ENCODE data around the gene CLASRP.
A peak's percentile ranks its signal among the peaks of the same experiment; 100 is the strongest.

The CLASRP gene

DNA sequence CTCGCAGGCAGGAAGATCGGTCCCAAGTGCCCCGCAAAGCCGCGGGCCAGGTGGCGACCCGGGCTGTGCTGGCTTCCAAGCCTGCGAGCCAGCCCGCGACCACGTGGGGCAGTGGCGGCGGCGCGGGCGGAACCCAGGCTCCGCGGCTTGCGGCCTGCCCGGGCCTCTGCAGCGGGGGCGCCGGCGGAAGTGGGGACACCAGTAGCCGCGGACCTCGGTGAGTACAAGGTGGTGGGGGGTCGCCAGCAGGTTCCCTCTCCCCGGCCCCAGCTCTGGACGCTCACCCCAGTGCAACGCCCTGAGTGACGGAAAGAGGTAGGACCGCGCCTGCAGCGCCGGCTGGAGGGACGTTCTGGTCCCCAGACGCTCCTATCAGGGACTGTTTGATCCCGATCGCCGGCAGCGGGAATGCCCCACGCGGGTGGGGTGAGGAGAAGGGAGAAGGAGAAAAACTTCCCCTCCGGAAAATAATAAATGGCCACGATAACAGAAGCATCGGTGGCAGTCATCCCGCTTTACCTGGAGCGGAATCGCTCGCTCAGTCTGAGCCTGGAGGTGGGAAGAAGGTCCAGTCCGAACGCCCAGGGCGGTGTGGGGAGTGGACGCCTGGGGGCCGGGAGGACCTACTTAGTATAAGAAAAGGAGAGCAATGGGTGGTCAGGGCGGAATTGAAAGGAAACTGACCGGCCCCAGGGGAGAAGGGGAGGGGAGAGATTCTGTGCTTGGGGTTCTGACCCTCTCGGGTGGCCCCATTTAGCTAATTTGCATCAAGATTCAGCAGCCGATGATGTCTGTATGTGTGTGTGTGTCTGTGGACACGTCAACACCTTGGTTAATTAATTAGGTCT lies 40.4 kb downstream of the CLASRP start, which contains the start of gene GEMIN7:
TSS of gene GEMIN7 (plus strand) at position 198 of the 848 bp plus-strand sequence. CDS start 10,855 bp downstream, outside the sequence.
- peak within 1 kb of the TSS; percentile 87 for H3K4me3 ChIP-seq
- H3K27ac ChIP-seq: peak within 1 kb of the TSS; percentile 94
- H3K36me3 ChIP-seq: peaks cover 35% of the 10 kb centered on the region
- H3K4me2 ChIP-seq: peak within 1 kb of the TSS; percentile 98
- peaks cover 47% of the 10 kb centered on the region for H4K20me1 ChIP-seq
- H3K27me3 ChIP-seq: no peaks in the 10 kb centered on the region
- H3K9me3 ChIP-seq: no peaks in the 10 kb centered on the region
- H3K9ac ChIP-seq: peak within 1 kb of the TSS; percentile 96
- peaks cover 66% of the 10 kb centered on the region for H3K4me1 ChIP-seq
- TF ChIP-seq Cebpa-rat (IDR thresholded peaks at IDR 0.05): no peak

DNA sequence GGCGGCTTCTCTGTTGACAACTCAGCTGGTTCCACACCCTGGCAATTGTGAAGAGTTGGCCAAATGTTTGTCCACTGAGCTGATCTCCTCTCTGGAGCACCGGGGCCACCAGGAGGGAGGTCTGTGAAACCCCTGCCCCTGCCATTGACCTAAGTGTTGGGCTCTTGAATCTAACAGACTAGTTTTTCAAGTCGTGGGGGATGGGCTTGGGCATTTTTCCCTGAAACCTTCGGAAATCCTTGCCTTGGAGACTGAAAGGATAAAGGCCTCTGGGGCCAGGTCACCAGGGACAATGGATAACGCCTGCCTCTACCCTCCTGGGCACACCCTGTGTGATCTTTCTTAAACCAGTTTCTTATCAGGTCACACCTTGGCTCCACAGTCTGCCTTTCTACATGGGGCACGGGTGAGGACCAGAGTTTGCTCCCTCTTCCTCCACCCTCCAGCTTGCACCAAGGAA lies 41.1 kb downstream of the CLASRP start:
- H3K27ac ChIP-seq: peak overlapping the region; percentile 94
- no peaks in the 10 kb centered on the region for H3K9me3 ChIP-seq
- no peaks in the 10 kb centered on the region for H3K27me3 ChIP-seq
- H3K36me3 ChIP-seq: peaks cover 36% of the 10 kb centered on the region
- H3K4me2 ChIP-seq: peak overlapping the region; percentile 98
- no peak for TF ChIP-seq Cebpa-rat (IDR thresholded peaks at IDR 0.05)
- peak overlapping the region; percentile 87 for H3K4me3 ChIP-seq
- H3K4me1 ChIP-seq: peaks cover 59% of the 10 kb centered on the region
- peaks cover 47% of the 10 kb centered on the region for H4K20me1 ChIP-seq
- H3K9ac ChIP-seq: peak overlapping the region; percentile 96

GRCh38 chr19:45082170-45082569 lies 43.3 kb downstream of the CLASRP start:
- Histone ChIP-seq H3K9ac (no peak overlapping the region), H3K4me1 (peaks cover 51% of the 10 kb centered on the region), H3K36me3 (peaks cover 50% of the 10 kb centered on the region), H3K27me3 (no peaks in the 10 kb centered on the region), H3K4me3 (no peak overlapping the region), H3K9me3 (no peaks in the 10 kb centered on the region), H3K4me2 (0 out of 2 replicates have a peak overlapping the region, but pooled peaks have one; percentile 98), H4K20me1 (peaks cover 62% of the 10 kb centered on the region), H3K27ac (no peak overlapping the region)
- no peak for TF ChIP-seq Cebpa-rat (IDR thresholded peaks at IDR 0.05)

- peaks cover 86% of the 10 kb centered on the region for H3K36me3 ChIP-seq
- peaks cover 69% of the 10 kb centered on the region for H4K20me1 ChIP-seq
- H3K4me1 ChIP-seq: peaks cover 33% of the 10 kb centered on the region
- no peaks in the 10 kb centered on the region for H3K9me3 ChIP-seq
- no peak overlapping the region for H3K4me3 ChIP-seq
- no peak overlapping the region for H3K4me2 ChIP-seq
- no peaks in the 10 kb centered on the region for H3K27me3 ChIP-seq
- no peak overlapping the region for H3K27ac ChIP-seq
- H3K9ac ChIP-seq: no peak overlapping the region
- no peak for TF ChIP-seq Cebpa-rat (IDR thresholded peaks at IDR 0.05)
These were observed 47.6 kb downstream of the CLASRP start for GRCh38 chr19:45086480-45086879.

- Histone ChIP-seq H3K9ac (peak overlapping the region; percentile 26; the same call in 1 of the 2 replicates), H3K4me3 (no peak overlapping the region), H3K27ac (peak overlapping the region; percentile 47), H4K20me1 (peaks cover 58% of the 10 kb centered on the region), H3K9me3 (no peaks in the 10 kb centered on the region), H3K36me3 (peaks cover 76% of the 10 kb centered on the region), H3K4me1 (peaks cover 22% of the 10 kb centered on the region), H3K4me2 (peak overlapping the region; percentile 21), H3K27me3 (no peaks in the 10 kb centered on the region)
- TF ChIP-seq Cebpa-rat (IDR thresholded peaks at IDR 0.05): no peak
These were observed 48.7 kb downstream of the CLASRP start for GRCh38 chr19:45087531-45087930.

- Histone ChIP-seq H4K20me1 (peaks cover 59% of the 10 kb centered on the region), H3K4me3 (no peak overlapping the region), H3K9me3 (no peaks in the 10 kb centered on the region), H3K4me1 (peaks cover 33% of the 10 kb centered on the region), H3K27me3 (no peaks in the 10 kb centered on the region), H3K4me2 (no peak overlapping the region), H3K27ac (no peak overlapping the region), H3K36me3 (peaks cover 62% of the 10 kb centered on the region), H3K9ac (no peak overlapping the region)
- no peak for TF ChIP-seq Cebpa-rat (IDR thresholded peaks at IDR 0.05)
These were observed 51.2 kb downstream of the CLASRP start for GRCh38 chr19:45090034-45090433.

DNA sequence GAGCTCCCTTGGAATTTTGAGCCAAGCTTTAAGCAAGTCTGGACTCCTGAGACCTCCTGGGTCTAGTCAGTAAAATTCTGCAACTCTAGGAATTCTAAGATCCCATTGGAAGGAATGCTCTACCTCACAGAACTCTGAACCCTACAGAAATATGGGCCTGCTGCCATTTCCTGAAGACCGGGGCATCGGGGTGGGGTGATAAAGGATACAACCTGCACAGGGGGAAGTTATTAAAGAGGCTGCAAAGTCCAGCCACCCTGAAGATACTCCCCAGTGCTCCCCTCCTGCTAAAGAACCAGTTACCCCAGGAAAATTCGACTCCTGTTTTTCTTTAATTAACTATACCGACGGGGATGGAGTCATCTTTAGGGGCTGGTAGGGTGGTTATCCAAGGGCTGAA lies 51.8 kb downstream of the CLASRP start:
- no peak overlapping the region for H3K4me3 ChIP-seq

DNA sequence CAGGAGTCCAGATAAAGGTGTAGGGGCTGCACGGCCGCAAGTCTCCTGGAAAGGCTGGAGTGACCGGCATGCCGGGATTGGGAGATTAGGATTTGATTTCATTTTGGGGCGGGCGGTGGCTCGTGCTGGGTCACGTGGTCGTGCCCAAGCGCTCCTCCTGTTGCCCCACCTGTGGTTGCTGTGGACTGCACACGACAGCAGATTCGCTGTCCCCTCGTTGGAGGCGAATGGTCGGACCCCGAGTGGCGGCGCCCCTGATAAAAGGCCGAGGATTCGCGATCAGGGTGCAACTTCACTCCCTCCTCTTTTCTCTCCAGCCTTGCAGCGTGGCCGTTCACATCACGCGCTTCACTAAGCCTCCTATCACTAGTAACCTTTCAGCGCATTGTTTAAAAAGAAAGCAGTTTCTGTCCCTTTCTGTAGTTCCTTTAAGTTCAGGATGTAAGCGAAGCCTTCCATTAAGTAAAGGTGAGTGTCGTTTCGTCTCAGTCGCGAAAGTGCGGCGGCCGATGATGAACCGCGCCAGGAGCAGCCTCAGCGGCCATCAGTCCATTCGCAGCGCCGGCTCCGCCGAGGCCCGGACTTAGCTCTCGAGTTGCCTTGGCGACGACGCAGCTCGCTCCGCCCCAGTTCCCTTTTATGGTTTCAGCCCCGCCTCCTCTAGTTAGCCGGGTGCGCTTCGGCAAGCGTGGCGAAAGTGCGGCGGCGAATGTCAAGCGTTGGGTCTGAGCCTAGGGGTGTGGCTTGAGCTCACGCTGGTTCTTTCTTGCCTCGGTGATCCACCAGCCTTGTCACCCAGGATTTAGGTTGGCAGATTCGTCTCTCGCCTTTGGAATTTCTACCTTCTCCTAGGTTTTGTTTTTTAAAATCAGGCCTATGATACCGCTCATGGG lies 52.4 kb downstream of the CLASRP start:
- H3K27ac ChIP-seq: peak overlapping the region; percentile 100
- H3K9ac ChIP-seq: peak overlapping the region; percentile 100
- peaks cover 63% of the 10 kb centered on the region for H4K20me1 ChIP-seq
- peaks cover 45% of the 10 kb centered on the region for H3K4me1 ChIP-seq
- peak overlapping the region; percentile 93 for H3K4me2 ChIP-seq
- TF ChIP-seq Cebpa-rat (IDR thresholded peaks at IDR 0.05): no peak
- no peaks in the 10 kb centered on the region for H3K9me3 ChIP-seq
- H3K27me3 ChIP-seq: no peaks in the 10 kb centered on the region
- peaks cover 66% of the 10 kb centered on the region for H3K36me3 ChIP-seq
- peak overlapping the region; percentile 95 for H3K4me3 ChIP-seq

More for the DNA sequence above, 51.8 kb downstream of the CLASRP start:
- Histone ChIP-seq H3K4me2 (0 out of 2 replicates have a peak overlapping the region, but pooled peaks have one; percentile 93), H3K36me3 (peaks cover 62% of the 10 kb centered on the region), H3K9me3 (no peaks in the 10 kb centered on the region), H3K4me1 (peaks cover 38% of the 10 kb centered on the region), H4K20me1 (peaks cover 60% of the 10 kb centered on the region), H3K9ac (no peak overlapping the region), H3K27me3 (no peaks in the 10 kb centered on the region), H3K27ac (no peak overlapping the region)
- no peak for TF ChIP-seq Cebpa-rat (IDR thresholded peaks at IDR 0.05)

Measured in BLaER1 (cell line).